Esophagus muscularis mucosa (tissue), 4 donors: ENCODE results near the gene NUP88.

Experiments used
- EP300 ChIP-seq: sonication (generic); formaldehyde crosslinking; IDR thresholded peaks from one replicate; pipeline ENCODE4 v1.6.1; 2017; ENCODE audit warnings: antibody characterized with exemption
- POLR2A ChIP-seq: fragments of 450-650 bp; IDR thresholded peaks from one replicate; pipeline ENCODE4 v1.6.1; 2017; ENCODE audit warnings: antibody characterized with exemption, moderate library complexity, mild to moderate bottlenecking, low read depth
- TF ChIP-seq, protein P1 (sequence below), 3 experiments: fragments of 200-600 bp in 2 of 3; fragments of 450-650 bp in 1 of 3; sonication (generic) in 2 of 3; IDR thresholded peaks; one replicate each; pipeline ENCODE4 v1.5.1; 2017 to 2019; ENCODE audit warnings: antibody characterized with exemption in 3 of 3, mild to moderate bottlenecking in 2 of 3, moderate library complexity in 1 of 3

DNA sequence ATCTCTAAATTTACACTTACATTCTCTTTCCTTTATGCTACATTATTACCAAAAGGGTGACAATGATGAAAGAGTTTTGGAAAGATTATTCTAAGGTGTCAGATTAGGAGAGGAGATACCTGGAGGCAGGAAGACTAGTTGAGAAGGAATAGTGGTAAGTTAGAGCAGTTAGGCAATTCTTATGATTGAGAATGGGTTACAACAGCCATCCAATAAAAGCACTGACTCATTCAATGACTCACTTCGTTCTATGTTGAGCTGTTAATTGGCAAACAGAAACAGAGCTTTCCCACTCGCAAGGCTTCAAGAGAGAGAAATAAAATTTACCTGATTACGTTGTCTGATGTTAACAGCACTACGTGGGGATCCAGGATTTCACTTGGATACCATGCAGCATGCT lies 5.8 kb downstream of the NUP88 start:
- TF ChIP-seq, protein P1, sequence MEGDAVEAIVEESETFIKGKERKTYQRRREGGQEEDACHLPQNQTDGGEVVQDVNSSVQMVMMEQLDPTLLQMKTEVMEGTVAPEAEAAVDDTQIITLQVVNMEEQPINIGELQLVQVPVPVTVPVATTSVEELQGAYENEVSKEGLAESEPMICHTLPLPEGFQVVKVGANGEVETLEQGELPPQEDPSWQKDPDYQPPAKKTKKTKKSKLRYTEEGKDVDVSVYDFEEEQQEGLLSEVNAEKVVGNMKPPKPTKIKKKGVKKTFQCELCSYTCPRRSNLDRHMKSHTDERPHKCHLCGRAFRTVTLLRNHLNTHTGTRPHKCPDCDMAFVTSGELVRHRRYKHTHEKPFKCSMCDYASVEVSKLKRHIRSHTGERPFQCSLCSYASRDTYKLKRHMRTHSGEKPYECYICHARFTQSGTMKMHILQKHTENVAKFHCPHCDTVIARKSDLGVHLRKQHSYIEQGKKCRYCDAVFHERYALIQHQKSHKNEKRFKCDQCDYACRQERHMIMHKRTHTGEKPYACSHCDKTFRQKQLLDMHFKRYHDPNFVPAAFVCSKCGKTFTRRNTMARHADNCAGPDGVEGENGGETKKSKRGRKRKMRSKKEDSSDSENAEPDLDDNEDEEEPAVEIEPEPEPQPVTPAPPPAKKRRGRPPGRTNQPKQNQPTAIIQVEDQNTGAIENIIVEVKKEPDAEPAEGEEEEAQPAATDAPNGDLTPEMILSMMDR (IDR thresholded peaks at IDR 0.05) = no peak
- TF ChIP-seq POLR2A (no peak), EP300 (no peak)
